GM21381 (cell line): ENCODE data around the gene SYNGR1.

Experiments
- ATAC-seq: cut with Tn5 transposase; IDR thresholded peaks from one replicate; pipeline ENCODE4 v1.9.1; 2021; ENCODE audit warnings: mild to moderate bottlenecking, moderate library complexity; ENCODE audit not compliant: unreplicated experiment

Gene SYNGR1

GRCh38 chr22:39367035-39367434 lies 17.2 kb downstream of the SYNGR1 start:
- no peak for ATAC-seq

- no peak for ATAC-seq
Measured at GRCh38 chr22:39368461-39368911, 18.7 kb downstream of the SYNGR1 start.

- no peak for ATAC-seq
Measured at GRCh38 chr22:39369186-39369585, 19.4 kb downstream of the SYNGR1 start.

- no peak for ATAC-seq
Measured at GRCh38 chr22:39369586-39369985, 19.8 kb downstream of the SYNGR1 start.

- ATAC-seq = no peak
Measured at GRCh38 chr22:39371732-39372131, 21.9 kb downstream of the SYNGR1 start.

GRCh38 chr22:39374191-39374590 lies 24.4 kb downstream of the SYNGR1 start:
- no peak for ATAC-seq

GRCh38 chr22:39374801-39375200 lies 25.0 kb downstream of the SYNGR1 start:
- ATAC-seq = no peak

GRCh38 chr22:39375646-39376045 lies 25.9 kb downstream of the SYNGR1 start:
- ATAC-seq = no peak

GRCh38 chr22:39379756-39380730 lies 30.3 kb downstream of the SYNGR1 start:
- ATAC-seq = no peak

- ATAC-seq = no peak
Measured at GRCh38 chr22:39381009-39381755, 31.4 kb downstream of the SYNGR1 start.

- no peak for ATAC-seq
Measured at GRCh38 chr22:39381930-39382329, 32.1 kb downstream of the SYNGR1 start.

- no peak for ATAC-seq
Measured at GRCh38 chr22:39382410-39382809, 32.6 kb downstream of the SYNGR1 start.

- ATAC-seq = no peak
Measured at GRCh38 chr22:39383841-39384625, 34.2 kb downstream of the SYNGR1 start.

GRCh38 chr22:39384750-39385480 lies 35.1 kb downstream of the SYNGR1 start:
- ATAC-seq = no peak

GRCh38 chr22:39388261-39389011 lies 38.6 kb downstream of the SYNGR1 start:
- no peak for ATAC-seq

- ATAC-seq = no peak
Measured at GRCh38 chr22:39389420-39389819, 39.6 kb downstream of the SYNGR1 start.

GRCh38 chr22:39392341-39392948 lies 42.7 kb downstream of the SYNGR1 start:
- no peak for ATAC-seq

GRCh38 chr22:39395936-39396796 lies 46.4 kb downstream of the SYNGR1 start:
- ATAC-seq = no peak
